GM23338 (cell line): Measurements from ENCODE around the gene GNAI1. TPM values are rescaled to one million over a fixed set of nuclear protein-coding genes. Genes with fewer than 3 reads are reported as not detected.

Source experiments
- ATAC-seq: fragments of 200-7000 bp; cut with Tn5 transposase; 3 replicates; pipeline ENCODE4 v1.9.1; 2020
- DNase-seq: peaks from one replicate; pipeline ENCODE4 v3.0.0-alpha.2; 2015; ENCODE audit warnings: low spot score
- H2AFZ ChIP-seq: fragments of 200-600 bp; sonication (generic); 2 replicates; pipeline ENCODE4 v1.8.0; 2016; ENCODE audit warnings: antibody characterized with exemption, mild to moderate bottlenecking, moderate library complexity
- H3F3A ChIP-seq: fragments of 200-600 bp; sonication (generic); replicated peaks from 2 replicates; pipeline ENCODE4 v1.8.0; 2017; ENCODE audit warnings: antibody characterized with exemption, mixed run types, low read depth
- H3K27ac ChIP-seq: fragments of 200-600 bp; sonication (generic); 2 replicates; pipeline ENCODE4 v1.6.1; 2016; ENCODE audit warnings: low read depth
- H3K27me3 ChIP-seq: fragments of 200-600 bp; sonication (generic); 2 replicates; pipeline ENCODE4 v1.8.0; 2016; ENCODE audit warnings: mild to moderate bottlenecking, mixed run types, moderate library complexity; ENCODE audit not compliant: insufficient read depth
- H3K36me3 ChIP-seq: fragments of 200-600 bp; sonication (generic); 2 replicates; pipeline ENCODE4 v1.8.0; 2016; ENCODE audit warnings: mild to moderate bottlenecking; ENCODE audit not compliant: insufficient read depth
- H3K4me1 ChIP-seq: fragments of 200-600 bp; sonication (generic); 2 replicates; pipeline ENCODE4 v1.8.0; 2016; ENCODE audit warnings: mild to moderate bottlenecking, moderate library complexity; ENCODE audit not compliant: insufficient read depth
- H3K4me2 ChIP-seq: fragments of 200-600 bp; sonication (generic); 2 replicates; pipeline ENCODE4 v1.7.1; 2017; ENCODE audit warnings: mixed run types
- H3K4me3 ChIP-seq: fragments of 200-600 bp; sonication (generic); 2 replicates; pipeline ENCODE4 v1.6.1; 2016; ENCODE audit warnings: mixed run types
- H3K79me2 ChIP-seq: fragments of 200-600 bp; sonication (generic); replicated peaks from 2 replicates; pipeline ENCODE4 v1.8.0; 2017; ENCODE audit warnings: mild to moderate bottlenecking; ENCODE audit not compliant: insufficient read depth
- H3K9me2 ChIP-seq: fragments of 200-600 bp; sonication (generic); 2 replicates; pipeline ENCODE4 v1.8.0; 2017; ENCODE audit not compliant: insufficient read depth
- H4K20me1 ChIP-seq: fragments of 200-600 bp; sonication (generic); replicated peaks from 2 replicates; pipeline ENCODE4 v1.8.0; 2017; ENCODE audit warnings: mild to moderate bottlenecking; ENCODE audit not compliant: insufficient read depth
- H3K27ac Mint-ChIP-seq: 2 replicates; pipeline ENCODE4 v1.8.0; 2020; ENCODE audit warnings: inconsistent platforms, mild to moderate bottlenecking, moderate library complexity, mixed read lengths
- H3K27me3 Mint-ChIP-seq: 3 replicates; pipeline ENCODE4 v1.8.0; 2022; ENCODE audit warnings: low read depth, mild to moderate bottlenecking, moderate library complexity, mixed read lengths, inconsistent platforms; ENCODE audit not compliant: insufficient read depth, poor library complexity
- H3K36me3 Mint-ChIP-seq: 3 replicates; pipeline ENCODE4 v1.8.0; 2021; ENCODE audit warnings: low read depth, mild to moderate bottlenecking, inconsistent platforms, moderate library complexity, mixed read lengths
- H3K4me1 Mint-ChIP-seq: 3 replicates; pipeline ENCODE4 v1.8.0; 2020; ENCODE audit warnings: mild to moderate bottlenecking, inconsistent platforms, mixed read lengths
- H3K4me3 Mint-ChIP-seq: 3 replicates; pipeline ENCODE4 v1.8.0; 2021; ENCODE audit warnings: moderate library complexity, mild to moderate bottlenecking, inconsistent platforms, mixed read lengths
- H3K9me3 Mint-ChIP-seq: 3 replicates; pipeline ENCODE4 v1.8.0; 2020; ENCODE audit warnings: moderate library complexity, mild to moderate bottlenecking, inconsistent platforms, mixed read lengths
- CREB1 ChIP-seq: fragments of 250-450 bp; sonication (Bioruptor Pico); IDR thresholded peaks from 2 replicates; pipeline ENCODE4 v1.5.0; 2020; ENCODE audit warnings: low read depth, mild to moderate bottlenecking, moderate library complexity
- CTCF ChIP-seq, 2 experiments: fragments of 200-600 bp in 1 of 2; sonication (generic) in 1 of 2; conservative IDR thresholded peaks; 2 replicates each; pipeline versions ENCODE4 v1.5.1 to v1.6.1; 2016 to 2017; ENCODE audit warnings: antibody characterized with exemption in 2 of 2, low read depth in 2 of 2, mild to moderate bottlenecking in 2 of 2, moderate library complexity in 1 of 2
- ETS1 ChIP-seq: IDR thresholded peaks from 2 replicates; pipeline ENCODE4 v1.6.1; 2016; ENCODE audit warnings: antibody characterized with exemption
- EZH2 ChIP-seq: fragments of 200-600 bp; sonication (generic); IDR thresholded peaks from one replicate; pipeline ENCODE4 v1.8.0; 2017; ENCODE audit warnings: antibody characterized with exemption, mild to moderate bottlenecking, low read depth; ENCODE audit not compliant: unreplicated experiment
- EZH2phosphoT487 ChIP-seq: fragments of 200-600 bp; sonication (generic); IDR thresholded peaks from one replicate; pipeline ENCODE4 v1.8.1; 2018; ENCODE audit warnings: antibody characterized with exemption; ENCODE audit not compliant: unreplicated experiment
- JUNB ChIP-seq: IDR thresholded peaks from one replicate; pipeline ENCODE4 v1.6.1; 2016; ENCODE audit warnings: antibody characterized with exemption; ENCODE audit not compliant: unreplicated experiment
- NANOG ChIP-seq: IDR thresholded peaks from 2 replicates; pipeline ENCODE4 v1.6.1; 2016; ENCODE audit warnings: antibody characterized with exemption, borderline replicate concordance
- POLR2AphosphoS5 ChIP-seq: IDR thresholded peaks from 2 replicates; pipeline ENCODE4 v1.6.1; 2016; ENCODE audit warnings: antibody characterized with exemption, low read depth
- REST ChIP-seq: IDR thresholded peaks from one replicate; pipeline ENCODE4 v1.6.1; 2018; ENCODE audit warnings: antibody characterized with exemption; ENCODE audit not compliant: unreplicated experiment
- STAT1 ChIP-seq: IDR thresholded peaks from one replicate; pipeline ENCODE4 v1.6.1; 2016; ENCODE audit warnings: antibody characterized with exemption; ENCODE audit not compliant: unreplicated experiment
- ZNF331 ChIP-seq: fragments of 250-450 bp; sonication (Bioruptor Pico); IDR thresholded peaks from 2 replicates; pipeline ENCODE4 v1.5.0; 2020; ENCODE audit warnings: low read depth, mild to moderate bottlenecking, moderate library complexity
- polyA plus RNA-seq: library from polyadenylated mRNA; unstranded; fragments of >200 nt; fragmentation: Nextera tagmentation; extraction: Ambion mirVana; gene quantifications from 2 replicates; pipeline ENCODE4 v1.2.1, GENCODE V29; 2016
- total RNA-seq: library from RNA; depleted of rRNA; stranded (reverse); fragments of >200 nt; shearing (Covaris generic); gene quantifications from 2 replicates; pipeline ENCODE4 v1.2.3, GENCODE V29; 2014

GNAI1 gene
- total and polyA plus RNA-seq, 2 experiments from 2014 or later = 31.3 to 36.9 TPM

- TF ChIP-seq REST (no peak), NANOG (no peak), ZNF331 (CRISPR knock-in tag) (no peak), STAT1 (no peak), JUNB (no peak), CREB1 (CRISPR knock-in tag) (no peak), CTCF (conservative IDR thresholded peaks at IDR 0.05; ENCODE audit: low read depth in 2 of 2) (no peak), POLR2AphosphoS5 (no peak), EZH2phosphoT487 (no peak)
Observed at GRCh38 chr7:80232979-80233724, 98.5 kb downstream of the GNAI1 start (continued).

- Histone ChIP-seq H3K36me3 (no peaks in the 10 kb centered on the region), H4K20me1 (no peaks in the 10 kb centered on the region), H3K27me3 (no peaks in the 10 kb centered on the region), H2AFZ (no peak overlapping the region), H3K4me1 (peaks cover 5% of the 10 kb centered on the region; the same call in 1 of the 2 replicates), H3K79me2 (no peaks in the 10 kb centered on the region), H3F3A (no peaks in the 10 kb centered on the region), H3K9me2 (peaks cover 14% of the 10 kb centered on the region), H3K4me2 (no peak overlapping the region), H3K27ac (no peak overlapping the region), H3K4me3 (no peak overlapping the region)
- ATAC-seq (no peak), DNase-seq (no peak)
- H3K9me3 Mint-ChIP-seq = no peaks in the 10 kb centered on the region
- H3K27me3 Mint-ChIP-seq = no peaks in the 10 kb centered on the region
- H3K36me3 Mint-ChIP-seq = no peaks in the 10 kb centered on the region
- H3K4me3 Mint-ChIP-seq = no peak overlapping the region
- H3K27ac Mint-ChIP-seq = no peak overlapping the region
- peaks cover 6% of the 10 kb centered on the region; the same call in 2 of the 3 replicates for H3K4me1 Mint-ChIP-seq
- TF ChIP-seq CTCF (conservative IDR thresholded peaks at IDR 0.05; ENCODE audit: low read depth in 2 of 2) = no peak
- no peak for TF ChIP-seq REST
- no peak for TF ChIP-seq JUNB
- TF ChIP-seq ETS1 = no peak
- no peak for TF ChIP-seq ZNF331 (CRISPR knock-in tag)
- no peak for TF ChIP-seq EZH2phosphoT487
- no peak for TF ChIP-seq EZH2
Observed at GRCh38 chr7:80235334-80235733, 100.7 kb downstream of the GNAI1 start.
